ENCODE results near the gene CACNA1H. TPM values are rescaled to one million over a fixed set of nuclear protein-coding genes. Genes with fewer than 3 reads are reported as not detected.

The CACNA1H gene
- total RNA-seq, 2 experiments from 2014 or later = 3.2 to 3.6 TPM

GRCh38 chr16:1271380-1271723 is 118.4 kb downstream of the CACNA1H start:
- ChIA-PET CTCF (interaction anchor here (0.5 kb wide), 1 partner anchor 1318 kb away, joined by 3 read pairs; no protein-coding TSS in a partner anchor), POLR2A (no interaction called here)
- no peak for DNase-seq
- Mint-ChIP-seq H3K27ac (no peak overlapping the region), H3K27me3 (peaks cover 2% of the 10 kb centered on the region), H3K4me3 (no peak overlapping the region), H3K4me1 (no peaks in the 10 kb centered on the region), H3K36me3 (ENCODE audit: low read depth) (no peaks in the 10 kb centered on the region), H3K9me3 (no peaks in the 10 kb centered on the region)

Other genes with a start within 250 kb of the CACNA1H start
- gene LMF1, start 182.1 kb upstream of the CACNA1H start, total RNA-seq = 10 to 100 TPM; 20.5 to 23.0 TPM
- under 1 TPM; 0.25 to 0.27 TPM for gene SOX8, start 171.3 kb upstream of the CACNA1H start, total RNA-seq
- not detected for gene SSTR5, start 80.4 kb upstream of the CACNA1H start, total RNA-seq
- gene C1QTNF8, start 56.9 kb upstream of the CACNA1H start, total RNA-seq = not detected
- gene TPSG1, start 72.2 kb downstream of the CACNA1H start, total RNA-seq = not detected
- not detected for gene TPSB2, start 77.1 kb downstream of the CACNA1H start, total RNA-seq
- gene TPSAB1, start 87.6 kb downstream of the CACNA1H start, total RNA-seq = not detected
- not detected for gene TPSD1, start 103.0 kb downstream of the CACNA1H start, total RNA-seq
- 100 to 1,000 TPM; 204 to 222 TPM for gene UBE2I, start 156.5 kb downstream of the CACNA1H start, total RNA-seq
- 1 to 10 TPM in 1 of 2 experiments, under 1 TPM in 1; 0.83 to 1.6 TPM for gene BAIAP3, start 180.5 kb downstream of the CACNA1H start, total RNA-seq
- gene TSR3, start 198.8 kb downstream of the CACNA1H start, total RNA-seq = 10 to 100 TPM; 33.8 to 43.7 TPM
- 10 to 100 TPM; 34.3 to 36.9 TPM for gene GNPTG, start 198.8 kb downstream of the CACNA1H start, total RNA-seq